HL-60/S4 (cell line): ENCODE results near the gene LRRC51.

Source experiments
- in situ Hi-C: fragments of 300-500 bp; cut with MboI; formaldehyde crosslinking; loops from 2 replicates; pipeline ENCODE4 v1.14.3; 2022; ENCODE audit warnings: low sequenced_read_pairs

The LRRC51 gene

GRCh38 chr11:72069787-72070251, 10.8 kb upstream of the LRRC51 start:
- in situ Hi-C loops = no loop called here

DNA sequence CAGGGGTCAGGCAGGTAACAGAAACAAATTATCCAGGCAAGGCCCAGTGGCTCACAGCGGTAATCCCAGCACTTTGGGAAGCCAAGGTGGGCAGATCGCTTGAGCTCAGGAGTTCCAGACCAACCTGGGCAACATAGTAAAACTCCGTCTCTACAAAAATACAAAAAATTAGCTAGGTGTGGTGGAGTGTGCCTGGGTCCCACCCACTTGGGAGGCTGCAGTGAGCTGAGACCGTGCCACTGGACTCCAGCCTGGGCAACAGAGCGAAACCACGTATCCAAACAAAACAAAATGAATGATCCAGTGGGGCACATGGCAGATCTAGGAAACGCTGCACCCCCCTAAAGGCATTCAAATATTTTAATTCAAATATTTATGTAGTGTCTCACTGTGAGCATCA, 10.2 kb upstream of the LRRC51 start:
- in situ Hi-C loops = no loop called here

- in situ Hi-C loops = no loop called here
Measured at GRCh38 chr11:72072348-72072747, 8.3 kb upstream of the LRRC51 start.

- in situ Hi-C loops = no loop called here
Measured at GRCh38 chr11:72075109-72075508, 5.5 kb upstream of the LRRC51 start.

- in situ Hi-C loops = no loop called here
Measured at GRCh38 chr11:72075756-72076155, 4.9 kb upstream of the LRRC51 start.

DNA sequence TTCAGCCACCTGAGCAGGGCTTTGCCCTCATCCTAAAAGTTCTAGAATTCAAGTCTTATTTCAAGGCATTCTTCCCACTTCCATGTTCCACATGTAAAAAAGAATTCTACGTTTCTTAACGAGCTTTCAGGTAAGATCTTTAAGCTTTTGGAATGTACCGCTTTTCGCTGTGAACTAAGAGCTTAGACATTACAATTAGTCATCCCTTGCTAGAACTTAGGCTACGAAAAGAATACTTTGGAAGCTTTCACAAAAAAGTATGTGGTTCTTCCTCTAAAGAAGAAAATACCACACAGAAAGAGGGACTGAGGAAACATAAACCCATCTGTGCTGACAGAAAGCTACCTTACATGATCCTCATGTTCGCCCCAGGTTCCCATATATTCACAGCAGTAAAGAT, 2.2 kb upstream of the LRRC51 start:
- in situ Hi-C loops = no loop called here

DNA sequence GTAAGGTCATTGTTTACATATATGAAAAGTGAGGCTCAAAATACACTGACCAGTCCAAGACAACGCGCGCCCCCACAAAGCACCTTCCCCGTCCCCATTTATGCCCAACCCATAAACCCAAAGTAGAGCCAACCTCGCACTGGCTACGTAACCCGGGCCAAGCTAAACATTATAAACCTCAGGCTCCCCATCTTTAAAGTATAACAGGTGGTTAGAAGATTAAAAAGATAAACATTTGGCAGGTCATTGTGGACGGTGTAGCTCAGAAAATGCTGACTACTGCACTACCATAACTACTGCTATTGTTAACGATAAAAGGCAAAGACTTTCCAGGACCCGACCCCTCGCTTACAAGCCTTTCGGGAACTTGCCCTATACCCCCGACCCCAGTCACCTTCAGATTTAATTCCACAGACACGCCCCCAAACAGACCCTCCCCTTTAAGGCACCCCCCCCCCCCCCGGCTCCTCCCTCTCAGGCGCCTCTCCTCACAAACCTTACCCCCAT, 778 bp upstream of the LRRC51 start:
- in situ Hi-C loops = no loop called here

- in situ Hi-C loops = no loop called here
Measured at GRCh38 chr11:72081184-72081644, 564 bp downstream of the LRRC51 start.

- in situ Hi-C loops = no loop called here
Measured at GRCh38 chr11:72081821-72082453, 1.3 kb downstream of the LRRC51 start.

DNA sequence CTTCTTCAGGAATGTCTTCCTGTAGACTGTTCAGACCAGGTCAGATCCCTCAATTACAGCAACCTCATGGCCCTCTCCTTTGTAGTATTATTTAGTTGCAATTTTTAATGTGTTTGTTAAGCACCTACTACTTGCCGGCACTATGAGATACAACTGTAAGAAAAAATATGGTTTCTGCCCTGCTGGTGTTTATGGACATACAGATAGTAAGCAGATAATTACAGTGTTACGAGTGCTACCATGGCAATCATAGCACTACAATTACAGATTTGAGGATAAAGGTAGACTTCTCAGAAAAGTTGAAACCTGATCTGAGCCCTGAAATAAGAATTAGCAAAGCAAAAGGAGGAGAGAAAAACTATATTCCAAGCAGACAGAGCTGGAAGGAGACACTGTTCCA, 2.8 kb downstream of the LRRC51 start:
- in situ Hi-C loops = no loop called here

- in situ Hi-C loops = no loop called here
Measured at GRCh38 chr11:72084076-72084475, 3.4 kb downstream of the LRRC51 start.

- in situ Hi-C loops = no loop called here
Measured at GRCh38 chr11:72084965-72085364, 4.3 kb downstream of the LRRC51 start.

DNA sequence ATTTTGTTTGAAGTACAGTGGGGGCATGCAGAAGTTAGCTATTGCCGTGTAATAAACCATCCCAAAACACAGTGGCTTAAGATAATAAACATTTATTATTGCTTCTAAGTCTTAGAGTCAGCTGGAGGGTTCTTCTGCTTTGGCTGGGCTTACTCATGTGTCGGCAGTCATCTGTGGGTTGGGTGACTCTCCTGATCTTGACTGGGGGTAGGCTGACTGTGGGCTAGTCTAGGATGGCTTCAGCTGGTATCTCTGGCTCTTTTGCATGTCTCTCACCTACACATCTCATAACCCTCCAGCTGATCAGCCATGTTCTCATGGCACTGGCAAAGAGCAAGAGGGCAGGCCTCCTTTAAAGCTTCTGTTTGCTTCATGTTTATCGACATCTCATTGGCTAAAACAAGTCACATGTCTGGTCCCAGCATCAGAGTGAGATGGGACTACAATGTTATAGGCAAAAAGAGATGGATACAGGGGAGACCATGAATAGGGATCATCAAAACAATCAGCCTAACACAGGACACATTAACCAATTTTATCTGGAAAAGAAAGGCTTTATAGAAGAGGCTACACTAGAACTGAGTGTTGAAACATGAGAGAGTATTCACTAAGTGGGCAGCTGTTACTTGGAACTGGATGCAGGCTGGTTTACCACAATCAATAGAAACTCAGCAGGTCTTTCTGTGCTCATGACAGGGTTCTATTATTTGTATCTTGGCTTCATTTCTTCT, 5.1 kb downstream of the LRRC51 start:
- in situ Hi-C loops = no loop called here

GRCh38 chr11:72088076-72088808, 7.6 kb downstream of the LRRC51 start:
- in situ Hi-C loops = no loop called here

DNA sequence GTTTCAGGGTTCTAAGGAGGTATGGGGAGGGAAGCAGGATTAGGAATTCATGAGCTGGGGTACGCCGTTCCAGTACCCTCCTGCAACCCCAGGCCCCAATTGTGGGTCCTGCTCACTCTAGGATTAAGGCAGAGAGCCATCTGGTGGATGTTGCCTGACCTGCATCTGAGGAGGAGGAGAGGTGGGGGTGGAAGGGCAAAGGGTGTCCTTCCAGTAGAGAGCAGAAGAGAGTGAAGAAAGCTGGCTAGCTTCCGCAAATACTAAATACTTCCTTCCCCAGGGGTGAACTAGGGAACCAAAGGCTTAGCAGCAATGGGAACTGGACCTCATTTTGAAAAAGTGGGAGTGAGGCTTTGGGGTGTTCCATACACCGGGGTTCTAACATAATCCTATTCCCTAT, 10.6 kb downstream of the LRRC51 start:
- in situ Hi-C loops = no loop called here

GRCh38 chr11:72098741-72099140, 18.1 kb downstream of the LRRC51 start:
- in situ Hi-C loops = no loop called here

GRCh38 chr11:72100009-72100408, 19.4 kb downstream of the LRRC51 start:
- in situ Hi-C loops = no loop called here

DNA sequence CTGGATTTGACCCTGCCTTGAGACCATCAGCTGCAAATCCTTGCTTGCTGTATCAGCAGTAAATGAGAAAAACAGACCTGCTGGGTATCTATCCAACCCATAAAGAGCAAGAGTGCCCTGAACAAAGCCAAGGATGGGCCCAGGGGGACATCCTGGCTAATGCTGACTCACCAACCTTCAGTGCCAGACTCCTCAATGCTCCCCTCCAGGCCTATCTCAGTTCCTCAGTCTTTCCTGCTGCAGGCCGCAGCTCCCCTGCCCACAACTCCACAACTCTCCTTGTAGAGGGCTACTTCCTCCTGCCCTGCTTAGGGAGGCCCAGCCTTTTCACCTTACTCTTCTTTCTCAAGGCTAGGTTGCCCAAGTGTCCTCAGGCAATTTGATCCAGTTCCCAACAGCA, 19.8 kb downstream of the LRRC51 start:
- in situ Hi-C loops = no loop called here

DNA sequence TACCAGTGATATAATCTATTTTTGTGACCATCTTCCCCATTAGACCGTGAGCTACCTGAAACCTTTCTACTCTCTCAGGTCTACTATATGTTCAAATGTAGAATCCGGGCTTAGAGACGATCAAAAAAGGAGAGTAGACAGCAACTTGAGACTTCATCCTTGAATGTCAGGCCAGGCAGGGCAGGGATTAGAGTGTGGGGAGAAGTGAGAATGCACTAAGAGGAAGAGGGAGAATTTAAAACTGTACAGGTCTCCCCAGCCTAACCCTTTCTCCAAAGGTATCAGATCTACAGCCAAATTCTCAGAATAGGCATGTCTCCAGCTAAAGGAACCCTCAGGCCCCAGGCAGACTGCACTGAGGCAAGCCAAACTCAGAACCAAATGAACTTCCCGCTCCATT, 21.5 kb downstream of the LRRC51 start:
- in situ Hi-C loops = no loop called here

- in situ Hi-C loops = no loop called here
Measured at GRCh38 chr11:72102631-72102945, 21.9 kb downstream of the LRRC51 start.

DNA sequence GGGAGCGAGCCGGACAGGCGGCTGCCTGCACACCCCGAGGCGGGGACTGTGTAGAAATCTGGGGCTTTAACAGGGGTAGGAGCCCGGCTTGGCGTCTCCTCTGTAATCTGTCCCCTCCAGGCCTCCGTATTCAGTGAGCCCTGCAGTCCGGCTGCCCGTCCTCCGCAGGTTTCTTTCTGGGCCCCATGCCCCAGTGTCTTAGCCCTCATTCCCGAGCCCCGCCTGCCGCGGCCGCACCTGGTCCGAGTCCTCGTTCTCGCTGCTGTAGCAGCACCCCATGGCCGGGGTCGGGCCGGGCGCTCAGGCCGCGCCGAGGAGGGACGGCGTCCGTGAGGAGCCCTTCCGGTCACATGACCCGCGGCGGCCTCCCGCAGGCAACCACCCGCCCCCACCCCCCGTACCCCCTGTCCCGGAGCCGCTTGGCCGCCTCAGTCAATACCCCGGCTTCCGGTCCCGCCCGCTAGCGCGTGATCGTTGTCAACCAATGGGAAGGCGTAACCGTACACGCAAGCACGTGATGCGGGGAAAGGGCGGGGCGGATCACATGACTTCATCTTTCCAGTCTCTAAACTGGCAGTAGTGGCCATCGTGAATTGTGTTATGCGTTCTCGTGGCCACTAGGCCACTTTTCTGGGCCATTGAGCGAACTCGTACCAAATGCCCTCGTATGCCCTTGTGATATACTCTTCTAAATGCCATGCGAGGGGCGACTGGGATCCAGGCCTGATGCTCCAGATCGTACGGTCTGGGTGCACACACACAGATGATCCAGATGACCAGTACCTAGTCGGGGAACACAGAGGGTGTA, 22.5 kb downstream of the LRRC51 start, which contains the start of gene LAMTOR1:
TSS of gene LAMTOR1 (minus strand) at position 352 of the 808 bp plus-strand sequence. CDS start at position 279, 73 bp downstream.
- in situ Hi-C loops = no loop called here
